Stimulated activated CD4-positive, alpha-beta T cell treated with anti-CD3 and anti-CD28 coated beads, Interleukin-4, amount 100 ng/mL, for 48 hours (primary cell): ENCODE measurements around the gene IL6ST.
"Not testable (repeated sequence)": the region's sequence is repeated elsewhere in the genome, so short reads cannot be mapped to it uniquely, and the experiment has no call there.

Source experiments
- DNase-seq, 2 donors: peaks; one replicate each; pipeline ENCODE4 v3.0.0-alpha.2; 2020; ENCODE audit warnings: low read depth in 2 of 2

The IL6ST gene

GRCh38 chr5:56004874-56005273 lies 10.1 kb upstream of the IL6ST start:
- no peak for DNase-seq

- no peak for DNase-seq
Observed at GRCh38 chr5:56003679-56004078, 8.9 kb upstream of the IL6ST start.

GRCh38 chr5:56003179-56003578 lies 8.4 kb upstream of the IL6ST start:
- DNase-seq, result no peak

GRCh38 chr5:56002303-56002702 lies 7.5 kb upstream of the IL6ST start:
- DNase-seq, result no peak

- not testable (repeated sequence) for DNase-seq
Observed at GRCh38 chr5:56000221-56000620, 5.5 kb upstream of the IL6ST start.

GRCh38 chr5:55998966-55999365 lies 4.2 kb upstream of the IL6ST start:
- DNase-seq, result no peak

- DNase-seq, result no peak
Observed at GRCh38 chr5:55997742-55998351, 3.1 kb upstream of the IL6ST start.

- DNase-seq, result peak; percentile 96 to 98
Observed at GRCh38 chr5:55994998-55995914, 493 bp upstream of the IL6ST start.

GRCh38 chr5:55993731-55994494 lies 850 bp downstream of the IL6ST start:
- DNase-seq, result no peak

- DNase-seq, result no peak
Observed at GRCh38 chr5:55993013-55993412, 1.8 kb downstream of the IL6ST start.

GRCh38 chr5:55991768-55992486 lies 2.8 kb downstream of the IL6ST start:
- DNase-seq, result no peak

GRCh38 chr5:55990895-55991294 lies 3.9 kb downstream of the IL6ST start:
- DNase-seq, result not testable (repeated sequence)

GRCh38 chr5:55989860-55990259 lies 4.9 kb downstream of the IL6ST start:
- no peak for DNase-seq

GRCh38 chr5:55988979-55989638 lies 5.7 kb downstream of the IL6ST start:
- no peak for DNase-seq

GRCh38 chr5:55988428-55988827 lies 6.3 kb downstream of the IL6ST start:
- not testable (repeated sequence) for DNase-seq

- DNase-seq, result no peak
Observed at GRCh38 chr5:55986931-55987330, 7.8 kb downstream of the IL6ST start.

GRCh38 chr5:55985181-55985580 lies 9.6 kb downstream of the IL6ST start:
- no peak for DNase-seq

GRCh38 chr5:55983986-55984385 lies 10.8 kb downstream of the IL6ST start:
- DNase-seq, result no peak

GRCh38 chr5:55982957-55983381 lies 11.8 kb downstream of the IL6ST start:
- DNase-seq, result no peak

- DNase-seq, result no peak
Observed at GRCh38 chr5:55973296-55973695, 21.5 kb downstream of the IL6ST start.

GRCh38 chr5:55969956-55970355 lies 24.8 kb downstream of the IL6ST start:
- DNase-seq, result no peak
